A673 (cell line): ENCODE results near the gene IYD.

Source experiments
- CTCF ChIP-seq: fragments of 300-800, 200-600 bp; sonication (generic); conservative IDR thresholded peaks from 2 replicates; pipeline ENCODE4 v1.5.1; 2017; ENCODE audit warnings: low read depth, mild to moderate bottlenecking, antibody characterized with exemption, low read length, moderate library complexity, mixed read lengths
- EZH2 ChIP-seq: fragments of 200-600 bp; sonication (generic); IDR thresholded peaks from 2 replicates; pipeline ENCODE4 v1.6.1; 2017; ENCODE audit warnings: borderline replicate concordance, low read depth, mild to moderate bottlenecking, mixed read lengths, antibody characterized with exemption, low read length; ENCODE audit not compliant: poor library complexity, severe bottlenecking

DNA sequence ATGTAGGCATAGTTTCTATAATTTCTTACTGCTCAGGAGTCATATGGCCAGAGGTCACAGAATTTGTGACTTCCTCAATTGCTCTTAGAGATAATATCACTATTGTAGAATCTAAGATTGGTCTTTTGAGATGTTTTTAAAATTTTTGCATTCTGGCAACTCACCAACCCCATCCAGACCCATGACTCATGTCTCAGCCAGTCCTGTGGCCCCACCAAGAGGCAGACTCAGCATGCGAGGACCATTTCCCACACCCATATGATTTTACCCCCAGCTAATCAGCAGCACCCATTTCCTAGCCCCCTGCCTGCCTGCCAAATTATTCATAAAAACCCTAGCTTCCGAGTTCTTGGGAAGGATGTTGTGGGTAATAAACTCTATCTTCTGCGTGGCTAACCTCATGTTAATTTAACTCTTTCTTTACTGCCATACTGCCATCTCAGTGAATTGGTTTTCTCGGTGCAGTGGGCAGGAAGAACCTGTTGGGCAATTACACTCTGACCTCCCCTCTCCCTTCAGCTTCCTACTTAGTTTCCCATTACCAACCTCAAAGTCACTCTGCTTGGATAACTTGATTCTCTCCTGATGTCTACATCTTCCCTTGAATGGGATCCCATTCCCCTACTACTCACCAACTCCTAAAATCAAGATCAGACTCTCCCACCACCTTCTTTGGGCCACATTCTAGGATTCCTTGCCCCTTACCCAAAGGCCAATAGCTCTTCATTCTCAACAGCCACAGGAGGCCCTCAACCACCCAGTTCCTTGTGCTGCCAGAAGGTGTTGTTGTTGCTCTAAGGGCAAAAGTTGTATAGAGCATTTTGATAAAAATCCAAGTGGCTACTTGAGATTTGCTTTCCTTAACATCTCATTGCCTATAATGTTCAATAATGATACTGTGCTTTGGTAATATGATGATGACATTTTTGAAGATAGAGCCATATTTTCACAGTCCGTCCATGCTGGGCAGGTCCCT lies 16.2 kb upstream of the IYD start:
- TF ChIP-seq CTCF, result no peak
- no peak for TF ChIP-seq EZH2
